Naive thymus-derived CD4-positive, alpha-beta T cell (primary cell): Measurements from ENCODE around the gene SMS. TPM values are rescaled to one million over a fixed set of nuclear protein-coding genes. Genes with fewer than 3 reads are reported as not detected.
A peak's percentile ranks its signal among the peaks of the same experiment; 100 is the strongest.

Experiments used
- ATAC-seq: fragments of 150-1000 bp; cut with Tn5 transposase; 2 replicates; pipeline ENCODE4 v1.10.0; 2021; ENCODE audit warnings: mild to moderate bottlenecking, moderate library complexity
- CTCF ChIA-PET: fragments of 350-600 bp; sonication (Branson Sonifier 250); formaldehyde crosslinking; loops from one replicate; lab custom pipeline; 2021; ENCODE audit warnings: antibody characterized with exemption; lab: Charles Lee
- POLR2A ChIA-PET: fragments of 350-600 bp; sonication (Branson Sonifier 250); formaldehyde crosslinking; loops from one replicate; lab custom pipeline; 2021; ENCODE audit warnings: antibody characterized with exemption, inconsistent platforms; lab: Charles Lee
- DNase-seq, 9 donors: peaks; one replicate each; pipeline versions ENCODE4 v3.0.0 to v3.0.0-alpha.2; 2020 to 2022; ENCODE audit warnings: mixed read lengths in 1 of 9
- H3K27ac ChIP-seq: one replicate; pipeline ENCODE4 v1.7.0; 2013; ENCODE audit warnings: mild to moderate bottlenecking, low read depth, low read length, moderate library complexity
- H3K27me3 ChIP-seq, 2 donors: one replicate each; pipeline ENCODE4 v1.7.0; 2013; ENCODE audit warnings: low read length in 2 of 2, mild to moderate bottlenecking in 2 of 2, moderate library complexity in 2 of 2; ENCODE audit not compliant: control insufficient read depth in 2 of 2, insufficient read depth in 2 of 2
- H3K36me3 ChIP-seq, 3 experiments: 1 replicate in 2 of 3; 2 replicates in 1 of 3; pipeline ENCODE4 v1.7.0; 2013; ENCODE audit warnings: low read length in 3 of 3, mild to moderate bottlenecking in 3 of 3, moderate library complexity in 1 of 3; ENCODE audit not compliant: insufficient read depth in 3 of 3, control insufficient read depth in 2 of 3
- H3K4me1 ChIP-seq, 2 donors: one replicate each; pipeline ENCODE4 v1.7.0; 2013; ENCODE audit warnings: low read length in 2 of 2, mild to moderate bottlenecking in 2 of 2, moderate library complexity in 1 of 2; ENCODE audit not compliant: control insufficient read depth in 2 of 2, insufficient read depth in 2 of 2
- H3K4me3 ChIP-seq: 2 replicates; pipeline ENCODE4 v1.7.0; 2013; ENCODE audit warnings: mild to moderate bottlenecking, low read length
- H3K9me3 ChIP-seq, 3 experiments: 1 replicate in 2 of 3; 2 replicates in 1 of 3; pipeline ENCODE4 v1.7.0; 2013; ENCODE audit warnings: low read length in 3 of 3; ENCODE audit not compliant: control insufficient read depth in 2 of 3
- H3K27ac Mint-ChIP-seq, 9 donors: one replicate each; pipeline ENCODE4 v1.8.0; 2020 to 2022; ENCODE audit warnings: mixed read lengths in 9 of 9, mild to moderate bottlenecking in 8 of 9, moderate library complexity in 5 of 9, inconsistent platforms in 2 of 9
- H3K27me3 Mint-ChIP-seq, 5 donors: one replicate each; pipeline ENCODE4 v1.8.0; 2021 to 2022; ENCODE audit warnings: mixed read lengths in 5 of 5, mild to moderate bottlenecking in 1 of 5
- H3K36me3 Mint-ChIP-seq, 5 donors: one replicate each; pipeline ENCODE4 v1.8.0; 2020 to 2022; ENCODE audit warnings: mixed read lengths in 5 of 5, mild to moderate bottlenecking in 3 of 5, inconsistent platforms in 1 of 5
- H3K4me1 Mint-ChIP-seq, 7 donors: one replicate each; pipeline ENCODE4 v1.8.0; 2020 to 2022; ENCODE audit warnings: mixed read lengths in 7 of 7, mild to moderate bottlenecking in 3 of 7, inconsistent platforms in 1 of 7
- H3K4me3 Mint-ChIP-seq, 10 donors: one replicate each; pipeline ENCODE4 v1.8.0; 2020 to 2022; ENCODE audit warnings: mild to moderate bottlenecking in 10 of 10, mixed read lengths in 10 of 10, moderate library complexity in 6 of 10, inconsistent platforms in 2 of 10
- H3K9me3 Mint-ChIP-seq, 11 donors: one replicate each; pipeline ENCODE4 v1.8.0; 2020 to 2022; ENCODE audit warnings: mixed read lengths in 11 of 11, mild to moderate bottlenecking in 4 of 11, inconsistent platforms in 1 of 11, moderate library complexity in 1 of 11
- intact Hi-C, 2 donors: fragments of 100-400 bp; cut with micrococcal nuclease; formaldehyde crosslinking; loops; one replicate each; pipeline ENCODE4 v1.15.1; 2023
- polyA plus RNA-seq, 2 donors: library from polyadenylated mRNA; unstranded; fragments of 300-500 nt; fragmentation: Illumina TruSeq; gene quantifications; one replicate each; pipeline ENCODE4 v1.2.3, GENCODE V29; 2021
- total RNA-seq, 6 experiments: library from RNA in 5 of 6; stranded (reverse) in 5 of 6; gene quantifications; 1 replicate in 5 of 6; 2 replicates in 1 of 6; pipeline ENCODE4 v1.2.3 and lab custom pipeline; 2021 to 2026

The SMS gene
- total and polyA plus RNA-seq, 7 experiments from 2014 or later, result 14.7 to 57.4 (median 20.4) TPM

DNA sequence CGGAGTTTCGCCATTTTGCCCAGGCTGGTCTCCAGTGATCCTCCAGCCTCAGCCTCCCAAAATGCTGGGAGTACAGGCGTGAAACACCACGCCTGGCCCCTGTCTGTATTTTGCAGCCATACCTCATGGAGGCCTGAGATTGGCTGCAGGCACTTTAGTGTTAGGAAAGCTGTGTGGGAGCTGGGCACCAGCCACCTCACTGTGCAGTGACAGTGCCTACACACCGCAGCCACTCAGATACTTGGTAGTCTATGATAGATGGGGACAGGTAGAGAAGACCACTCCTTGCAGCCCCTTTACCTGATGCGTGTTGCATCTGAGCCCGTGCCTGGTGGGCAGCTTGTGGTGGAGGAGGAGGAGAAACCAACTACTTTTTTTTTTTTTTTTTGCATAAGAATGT is 16.3 kb downstream of the SMS start:
- ChIA-PET POLR2A (no interaction called here), CTCF (no interaction called here)
- no peak overlapping the region for H3K27ac ChIP-seq
- no peaks in the 10 kb centered on the region for H3K36me3 ChIP-seq
- ATAC-seq, result no peak
- Mint-ChIP-seq H3K36me3 (peaks cover 0 to 7% (median 0%) of the 10 kb centered on the region in 5 donors), H3K27ac (peak overlapping the region in 1 of 9 donors; percentile 22), H3K9me3 (no peaks in the 10 kb centered on the region), H3K27me3 (no peaks in the 10 kb centered on the region), H3K4me3 (no peak overlapping the region), H3K4me1 (peaks cover 12 to 63% (median 46%) of the 10 kb centered on the region in 7 donors)
- intact Hi-C loops, result no loop called here
- no peak overlapping the region for H3K4me3 ChIP-seq
- no peaks in the 10 kb centered on the region for H3K27me3 ChIP-seq
- H3K4me1 ChIP-seq, result no peaks in the 10 kb centered on the region
- no peak for DNase-seq
- H3K9me3 ChIP-seq, result no peaks in the 10 kb centered on the region

DNA sequence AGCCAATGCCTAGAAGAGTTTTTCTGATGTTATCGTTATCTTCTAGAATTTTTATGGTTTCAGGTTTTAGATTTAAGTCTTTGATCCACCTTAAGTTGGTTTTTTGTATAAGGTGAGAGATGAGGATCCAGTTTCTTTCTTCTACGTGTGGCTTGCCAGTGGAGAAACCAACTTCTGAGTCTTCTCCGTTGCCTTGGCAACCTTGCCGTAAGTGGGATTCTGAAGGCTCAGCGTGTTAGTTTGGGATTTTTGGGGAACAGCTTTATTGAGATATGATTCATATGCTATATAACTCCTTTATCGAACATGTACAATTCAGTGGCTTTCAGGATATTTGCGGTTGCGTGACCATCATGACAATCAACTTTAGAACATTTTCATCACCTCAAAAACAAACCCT is 17.7 kb downstream of the SMS start:
- Mint-ChIP-seq H3K27me3 (no peaks in the 10 kb centered on the region), H3K36me3 (peaks cover 0 to 7% (median 0%) of the 10 kb centered on the region in 5 donors), H3K4me1 (peaks cover 12 to 56% (median 40%) of the 10 kb centered on the region in 7 donors), H3K4me3 (no peak overlapping the region), H3K27ac (peak overlapping the region in 2 of 9 donors; percentile 24 to 40), H3K9me3 (no peaks in the 10 kb centered on the region)
- POLR2A ChIA-PET, result no interaction called here
- Histone ChIP-seq H3K9me3 (no peaks in the 10 kb centered on the region), H3K27me3 (no peaks in the 10 kb centered on the region), H3K4me3 (no peak overlapping the region), H3K4me1 (no peaks in the 10 kb centered on the region), H3K27ac (no peak overlapping the region), H3K36me3 (no peaks in the 10 kb centered on the region)
- DNase-seq, result no peak
- intact Hi-C loops, result no loop called here
- CTCF ChIA-PET, result no interaction called here
- no peak for ATAC-seq

DNA sequence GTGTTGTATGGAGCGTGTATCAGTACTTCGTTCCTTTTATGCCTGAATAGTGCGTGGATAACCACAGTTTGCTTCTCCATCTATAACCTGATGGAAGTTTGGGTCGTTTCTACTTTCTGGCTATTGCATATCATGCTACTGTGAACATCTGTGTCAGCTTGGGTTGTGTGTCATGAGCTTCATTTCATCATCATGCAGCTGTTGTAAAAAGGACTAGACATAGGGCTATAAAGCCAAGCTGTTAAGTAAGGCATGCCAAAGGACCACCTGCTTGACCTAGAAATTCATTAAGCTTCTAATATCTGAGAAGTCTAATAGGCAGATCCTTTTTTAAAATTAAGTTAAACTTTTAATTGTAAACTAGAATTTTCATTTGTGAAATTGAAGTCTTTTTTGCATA is 18.4 kb downstream of the SMS start:
- ATAC-seq (no peak), DNase-seq (no peak)
- POLR2A ChIA-PET, result no interaction called here
- Histone ChIP-seq H3K27me3 (no peaks in the 10 kb centered on the region), H3K27ac (no peak overlapping the region), H3K36me3 (no peaks in the 10 kb centered on the region), H3K4me3 (no peak overlapping the region), H3K4me1 (no peaks in the 10 kb centered on the region), H3K9me3 (no peaks in the 10 kb centered on the region)
- CTCF ChIA-PET, result no interaction called here
- H3K36me3 Mint-ChIP-seq, result peaks cover 0 to 7% (median 0%) of the 10 kb centered on the region in 5 donors
- H3K27me3 Mint-ChIP-seq, result no peaks in the 10 kb centered on the region
- H3K27ac Mint-ChIP-seq, result no peak overlapping the region
- no peak overlapping the region for H3K4me3 Mint-ChIP-seq
- intact Hi-C loops, result no loop called here
- no peaks in the 10 kb centered on the region for H3K9me3 Mint-ChIP-seq
- peaks cover 12 to 51% (median 40%) of the 10 kb centered on the region in 7 donors for H3K4me1 Mint-ChIP-seq

DNA sequence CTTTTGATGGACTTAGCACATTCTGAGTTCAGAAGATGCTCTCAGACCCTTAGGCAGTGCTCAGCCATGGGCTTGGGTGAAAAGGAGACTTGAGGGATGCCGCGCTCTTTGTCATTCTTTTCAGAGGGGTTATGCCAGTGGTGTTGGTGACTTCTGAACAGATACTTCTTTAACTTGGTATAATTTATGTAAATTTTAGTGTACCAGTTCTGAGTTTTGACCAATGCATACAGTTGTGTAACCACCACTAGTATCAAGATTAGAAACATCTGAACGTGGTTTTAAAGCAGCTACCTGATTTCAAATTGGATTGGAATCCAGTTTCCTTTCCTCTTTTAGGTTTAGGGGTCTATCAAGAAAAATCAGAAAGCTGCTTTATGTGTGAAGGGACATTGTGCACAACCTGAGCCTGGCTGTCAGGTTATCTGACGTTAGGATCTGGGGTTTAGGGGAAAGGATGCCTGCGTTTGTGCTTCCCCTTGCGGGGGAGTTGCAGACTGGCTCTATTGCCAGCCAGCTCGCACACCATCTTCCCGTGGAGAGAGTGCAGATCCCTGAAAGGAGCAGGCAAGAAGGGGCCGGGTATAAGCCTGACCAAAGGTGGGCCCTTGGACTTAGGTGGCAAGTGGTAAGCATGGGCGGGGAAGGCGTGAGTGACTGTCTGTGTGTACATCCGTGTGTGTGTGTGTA is 19.0 kb downstream of the SMS start:
- Mint-ChIP-seq H3K36me3 (peaks cover 0 to 7% (median 0%) of the 10 kb centered on the region in 5 donors), H3K4me3 (peak overlapping the region in 1 of 10 donors; percentile 33), H3K27me3 (no peaks in the 10 kb centered on the region), H3K9me3 (no peaks in the 10 kb centered on the region), H3K4me1 (peaks cover 12 to 50% (median 40%) of the 10 kb centered on the region in 7 donors), H3K27ac (peak overlapping the region in 1 of 9 donors; percentile 46)
- no peak for DNase-seq
- CTCF ChIA-PET, result no interaction called here
- H3K4me3 ChIP-seq, result no peak overlapping the region
- H3K27ac ChIP-seq, result no peak overlapping the region
- no peak for ATAC-seq
- no peaks in the 10 kb centered on the region for H3K27me3 ChIP-seq
- no peaks in the 10 kb centered on the region for H3K36me3 ChIP-seq
- POLR2A ChIA-PET, result no interaction called here
- intact Hi-C loops, result no loop called here
- no peaks in the 10 kb centered on the region for H3K9me3 ChIP-seq
- no peaks in the 10 kb centered on the region for H3K4me1 ChIP-seq

DNA sequence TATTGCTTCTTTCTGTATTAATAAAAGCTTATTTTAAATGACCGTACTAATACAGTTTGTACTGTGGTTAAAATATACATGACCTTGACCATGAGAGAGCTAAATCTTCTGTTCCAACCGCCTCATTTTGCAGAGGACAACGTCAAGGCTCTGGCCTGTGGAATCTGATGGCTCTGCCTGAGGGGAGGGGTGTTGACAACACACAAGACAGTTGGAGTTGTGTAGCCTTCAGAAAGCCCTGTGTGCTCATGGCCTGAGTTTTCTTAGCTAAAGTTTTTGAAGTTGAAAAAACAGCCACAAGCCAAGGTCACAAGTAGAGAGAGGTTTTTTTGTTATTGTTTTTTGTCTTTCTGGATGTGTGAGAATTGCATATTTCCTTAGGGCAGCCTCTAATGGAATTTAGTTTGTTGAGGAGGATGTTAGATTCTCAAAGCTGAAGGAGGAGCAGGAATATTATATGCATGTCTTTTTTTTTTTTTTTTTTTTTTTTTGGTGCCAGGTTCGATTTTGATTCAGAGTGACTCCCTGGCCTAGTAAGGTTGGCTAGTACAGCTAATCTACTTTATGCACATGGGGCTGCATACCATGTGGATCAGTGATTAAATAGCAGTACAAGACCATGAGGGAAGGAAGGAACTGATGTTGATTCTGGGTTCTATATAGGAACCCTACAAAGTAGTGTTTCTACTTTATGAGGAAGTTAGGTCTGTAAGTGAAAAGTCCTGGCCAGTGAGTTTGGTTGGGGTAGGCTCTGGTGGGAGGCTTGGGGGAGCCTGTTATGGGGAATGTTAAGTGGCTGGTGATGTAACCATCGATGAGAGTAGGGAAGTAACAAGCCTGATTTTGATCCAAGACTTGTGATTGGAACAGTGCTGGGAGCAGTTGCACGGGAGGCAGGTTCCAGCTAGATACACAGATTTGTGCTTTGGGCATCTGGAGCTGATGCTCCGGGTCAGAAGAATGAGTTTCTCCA is 20.3 kb downstream of the SMS start:
- Histone ChIP-seq H3K27ac (no peak overlapping the region), H3K27me3 (no peaks in the 10 kb centered on the region), H3K36me3 (no peaks in the 10 kb centered on the region), H3K4me1 (no peaks in the 10 kb centered on the region), H3K4me3 (no peak overlapping the region), H3K9me3 (no peaks in the 10 kb centered on the region)
- H3K27ac Mint-ChIP-seq, result peak overlapping the region in 1 of 9 donors; percentile 28
- H3K36me3 Mint-ChIP-seq, result peaks cover 0 to 3% (median 0%) of the 10 kb centered on the region in 5 donors
- CTCF ChIA-PET, result no interaction called here
- H3K9me3 Mint-ChIP-seq, result no peaks in the 10 kb centered on the region
- peaks cover 12 to 42% (median 39%) of the 10 kb centered on the region in 7 donors for H3K4me1 Mint-ChIP-seq
- POLR2A ChIA-PET, result no interaction called here
- intact Hi-C loops, result no loop called here
- H3K27me3 Mint-ChIP-seq, result no peaks in the 10 kb centered on the region
- ATAC-seq (no peak), DNase-seq (no peak)
- no peak overlapping the region for H3K4me3 Mint-ChIP-seq

DNA sequence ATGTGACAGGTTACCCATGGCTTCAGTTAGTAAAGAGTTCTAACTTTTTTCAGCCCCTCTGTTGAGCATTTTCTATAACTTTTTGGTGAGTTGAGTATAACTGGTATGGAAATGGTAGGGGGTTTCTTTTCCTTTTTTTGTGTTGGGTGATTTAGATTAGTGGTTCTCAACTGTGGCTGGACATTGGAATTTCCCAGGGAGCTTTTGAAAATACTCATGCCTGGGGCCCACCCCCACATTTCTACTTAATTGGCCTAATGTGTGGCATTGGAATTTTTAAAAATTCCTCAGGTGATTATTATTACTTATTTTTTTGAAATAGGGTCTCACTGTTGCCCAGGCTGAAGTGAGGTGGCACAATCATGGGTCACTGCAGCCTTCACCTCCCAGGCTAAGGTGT is 21.9 kb downstream of the SMS start:
- Histone ChIP-seq H3K9me3 (no peaks in the 10 kb centered on the region), H3K4me1 (no peaks in the 10 kb centered on the region), H3K36me3 (no peaks in the 10 kb centered on the region), H3K4me3 (no peak overlapping the region), H3K27ac (no peak overlapping the region), H3K27me3 (no peaks in the 10 kb centered on the region)
- ChIA-PET CTCF (no interaction called here), POLR2A (no interaction called here)
- H3K9me3 Mint-ChIP-seq, result no peaks in the 10 kb centered on the region
- intact Hi-C loops, result no loop called here
- no peaks in the 10 kb centered on the region for H3K27me3 Mint-ChIP-seq
- ATAC-seq, result no peak
- H3K4me3 Mint-ChIP-seq, result no peak overlapping the region
- peaks cover 0 to 3% (median 0%) of the 10 kb centered on the region in 5 donors for H3K36me3 Mint-ChIP-seq
- peaks cover 12 to 42% (median 38%) of the 10 kb centered on the region in 7 donors for H3K4me1 Mint-ChIP-seq
- DNase-seq, result no peak
- no peak overlapping the region for H3K27ac Mint-ChIP-seq
